ENCODE data around the gene NCOR2.
A peak's percentile ranks its signal among the peaks of the same experiment; 100 is the strongest.

NCOR2 gene

GRCh38 chr12:124568431-124569374 lies 1.3 kb upstream of the NCOR2 start:
- TF ChIP-seq, protein P1, sequence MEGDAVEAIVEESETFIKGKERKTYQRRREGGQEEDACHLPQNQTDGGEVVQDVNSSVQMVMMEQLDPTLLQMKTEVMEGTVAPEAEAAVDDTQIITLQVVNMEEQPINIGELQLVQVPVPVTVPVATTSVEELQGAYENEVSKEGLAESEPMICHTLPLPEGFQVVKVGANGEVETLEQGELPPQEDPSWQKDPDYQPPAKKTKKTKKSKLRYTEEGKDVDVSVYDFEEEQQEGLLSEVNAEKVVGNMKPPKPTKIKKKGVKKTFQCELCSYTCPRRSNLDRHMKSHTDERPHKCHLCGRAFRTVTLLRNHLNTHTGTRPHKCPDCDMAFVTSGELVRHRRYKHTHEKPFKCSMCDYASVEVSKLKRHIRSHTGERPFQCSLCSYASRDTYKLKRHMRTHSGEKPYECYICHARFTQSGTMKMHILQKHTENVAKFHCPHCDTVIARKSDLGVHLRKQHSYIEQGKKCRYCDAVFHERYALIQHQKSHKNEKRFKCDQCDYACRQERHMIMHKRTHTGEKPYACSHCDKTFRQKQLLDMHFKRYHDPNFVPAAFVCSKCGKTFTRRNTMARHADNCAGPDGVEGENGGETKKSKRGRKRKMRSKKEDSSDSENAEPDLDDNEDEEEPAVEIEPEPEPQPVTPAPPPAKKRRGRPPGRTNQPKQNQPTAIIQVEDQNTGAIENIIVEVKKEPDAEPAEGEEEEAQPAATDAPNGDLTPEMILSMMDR (IDR thresholded peaks at IDR 0.05; ENCODE audit: control insufficient read depth, extremely low read depth, insufficient read depth), result peak; percentile 54
- H3K4me3 ChIP-seq (ENCODE audit: low read depth, low read length), result no peak overlapping the region
- DNase-seq (ENCODE audit: low read depth), result no peak

DNA sequence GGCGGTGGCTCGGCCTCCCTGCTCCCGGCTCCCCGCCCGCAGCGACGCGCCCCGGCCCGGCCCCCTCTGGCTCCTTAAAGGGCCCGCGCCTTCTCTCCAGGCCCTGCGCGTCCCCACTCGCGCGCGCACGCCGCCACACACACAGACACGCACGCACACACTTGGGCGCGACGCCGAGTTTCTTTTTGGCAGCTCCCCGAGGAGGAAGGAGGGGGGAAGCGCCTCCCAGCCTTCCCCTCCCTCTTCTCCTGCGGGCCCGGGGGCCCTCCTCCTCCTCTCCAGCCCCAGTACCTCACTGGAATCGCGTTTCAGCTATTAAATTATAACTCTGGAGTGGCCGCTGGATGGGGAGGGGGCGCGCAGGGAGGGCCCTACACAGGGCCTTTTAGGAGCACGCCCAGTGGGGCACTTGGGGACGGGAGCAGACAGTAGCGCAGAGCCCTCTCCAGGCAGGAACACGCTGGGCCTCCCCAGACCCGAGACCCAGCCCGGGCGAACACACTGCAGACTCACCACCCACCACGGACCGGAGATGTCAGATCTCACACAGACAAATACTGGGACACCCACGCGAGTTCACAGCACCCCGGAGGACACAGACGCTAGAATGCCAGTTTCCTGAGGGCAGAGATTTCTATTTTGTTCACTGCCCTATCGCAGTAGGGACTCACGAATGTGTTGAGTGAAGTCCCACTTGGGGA lies 411 bp upstream of the NCOR2 start:
- peak; percentile 79 for DNase-seq (ENCODE audit: low read depth)
- TF ChIP-seq, protein P1 (IDR thresholded peaks at IDR 0.05; ENCODE audit: control insufficient read depth, extremely low read depth, insufficient read depth), result no peak
- peak overlapping the region; percentile 42 for H3K4me3 ChIP-seq (ENCODE audit: low read depth, low read length)

DNA sequence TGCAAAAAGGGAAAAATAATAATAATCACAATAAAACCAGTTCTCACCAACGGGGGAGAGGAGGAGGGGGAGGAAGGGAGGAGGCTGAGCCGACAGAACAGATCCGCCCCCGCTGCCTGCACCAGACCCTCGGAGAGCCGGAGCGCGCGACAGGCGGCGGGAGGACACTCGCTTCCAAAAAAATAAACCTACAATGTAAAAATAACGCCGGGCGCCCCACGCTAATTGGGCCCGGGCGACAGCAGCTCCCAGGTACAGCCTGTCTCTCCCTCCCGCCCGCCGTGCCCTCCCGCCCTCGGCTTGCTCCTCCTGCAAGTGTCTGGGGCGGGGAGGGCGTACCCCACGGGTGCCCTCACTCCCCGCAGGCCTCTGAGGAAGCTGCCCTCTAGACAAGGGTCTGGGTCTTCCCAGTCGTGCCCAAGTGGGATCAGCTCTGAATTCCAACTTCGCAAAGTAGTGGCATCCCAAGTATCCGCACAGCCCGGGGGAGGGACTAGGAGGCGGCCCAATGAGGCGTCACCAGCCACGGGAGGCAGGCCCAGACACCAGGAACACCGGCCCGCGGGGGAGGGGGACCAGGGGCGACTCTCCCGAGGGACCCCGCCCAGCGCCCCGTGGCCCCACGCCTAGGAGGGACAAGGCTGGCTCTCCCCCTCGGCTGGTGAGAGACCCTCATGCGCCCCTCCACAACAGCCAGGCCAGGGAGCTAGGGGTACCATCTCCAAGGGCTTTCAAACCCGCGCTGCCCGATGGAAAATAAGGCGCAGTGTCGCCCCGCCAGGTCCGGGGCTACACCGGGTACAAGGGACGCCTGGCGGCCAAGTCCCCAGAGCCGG lies 1.0 kb downstream of the NCOR2 start:
- TF ChIP-seq, protein P1 (IDR thresholded peaks at IDR 0.05; ENCODE audit: control insufficient read depth, extremely low read depth, insufficient read depth), result no peak
- no peak for DNase-seq (ENCODE audit: low read depth)
- H3K4me3 ChIP-seq (ENCODE audit: low read depth, low read length), result peak overlapping the region; percentile 92

- no peak for DNase-seq (ENCODE audit: low read depth)
- H3K4me3 ChIP-seq (ENCODE audit: low read depth, low read length), result peak overlapping the region; percentile 92
- TF ChIP-seq, protein P1 (IDR thresholded peaks at IDR 0.05; ENCODE audit: control insufficient read depth, extremely low read depth, insufficient read depth), result no peak
Measured at GRCh38 chr12:124565656-124566160, 1.7 kb downstream of the NCOR2 start.

DNA sequence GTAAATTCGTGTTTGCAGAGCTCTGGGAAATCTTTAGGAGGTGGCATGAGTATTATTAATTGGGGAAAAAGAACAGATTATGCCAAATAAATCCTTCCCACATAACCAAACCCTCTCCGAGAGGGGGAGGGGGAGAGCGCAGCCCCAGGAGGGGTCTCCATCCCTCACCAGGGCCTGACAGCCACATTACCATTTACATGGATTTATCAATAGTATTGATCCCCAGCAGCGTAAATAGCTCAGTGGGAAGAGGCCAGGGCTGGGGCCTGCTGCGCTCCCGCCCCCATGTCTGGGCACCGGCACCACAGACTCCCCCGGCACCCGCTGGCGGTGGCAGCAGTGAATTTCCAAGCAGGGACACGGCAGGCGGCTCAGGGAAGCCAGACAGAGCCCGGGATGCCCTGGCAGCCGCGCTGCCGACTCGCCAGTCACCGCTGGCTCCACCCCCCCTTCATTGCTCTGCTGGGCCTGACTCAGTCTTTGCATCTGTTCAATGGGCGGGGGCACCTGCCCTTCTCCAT lies 2.4 kb downstream of the NCOR2 start:
- H3K4me3 ChIP-seq (ENCODE audit: low read depth, low read length), result no peak overlapping the region
- DNase-seq (ENCODE audit: low read depth), result no peak

More for the DNA sequence above, 2.4 kb downstream of the NCOR2 start:
- TF ChIP-seq, protein P1 (IDR thresholded peaks at IDR 0.05; ENCODE audit: control insufficient read depth, extremely low read depth, insufficient read depth), result no peak

Measured in LNCaP clone FGC (cell line).